Raji (cell line): ENCODE measurements around the gene R3HDM2.
A peak's percentile ranks its signal among the peaks of the same experiment; 100 is the strongest.

Source experiments
- POLR2A ChIP-seq: IDR thresholded peaks from 2 replicates; pipeline ENCODE4 v1.6.1; 2011; ENCODE audit warnings: low read depth, low read length, control low read depth; ENCODE audit not compliant: insufficient read depth

R3HDM2 gene

DNA sequence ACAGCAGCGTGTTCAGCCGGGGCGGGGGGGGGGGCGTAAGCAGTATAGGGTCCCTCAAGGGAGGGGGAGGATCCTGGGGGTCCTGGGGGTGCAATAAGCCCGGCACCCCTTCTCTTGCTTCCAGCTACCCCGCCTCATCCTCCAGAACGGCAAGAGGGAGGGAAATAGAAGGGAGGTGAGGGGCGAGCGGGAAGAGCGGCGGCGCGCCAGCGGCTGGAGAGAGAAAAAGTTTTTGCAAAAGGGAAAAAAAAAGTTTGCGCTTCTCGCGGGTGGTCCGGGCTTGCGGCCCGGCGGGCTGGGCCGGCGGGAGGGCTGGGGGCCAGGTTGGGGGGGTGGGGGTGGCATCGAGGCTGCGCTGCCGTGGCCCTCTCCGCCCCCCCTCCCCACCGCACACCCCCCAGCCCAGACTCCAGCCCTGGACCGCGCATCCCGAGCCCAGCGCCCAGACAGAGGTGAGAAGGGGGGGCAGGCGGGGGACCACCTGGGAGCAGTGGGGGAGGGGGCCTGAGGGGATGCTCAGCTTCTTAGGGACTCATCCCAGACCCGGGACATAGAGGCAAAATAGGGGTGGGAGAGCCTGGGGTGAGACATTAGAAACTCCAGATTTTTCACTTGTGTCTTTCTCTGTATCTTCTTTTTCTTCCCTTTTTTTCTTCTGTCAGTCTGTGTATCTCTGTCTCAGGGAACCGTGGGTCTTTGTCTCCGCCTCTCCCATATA lies 29.1 kb upstream of the R3HDM2 start, which contains the start of gene GLI1:
GLI1 (plus strand) TSS at position 36 of the 718 bp plus-strand sequence. CDS start 3,907 bp downstream, outside the sequence.
- no peak for TF ChIP-seq POLR2A

DNA sequence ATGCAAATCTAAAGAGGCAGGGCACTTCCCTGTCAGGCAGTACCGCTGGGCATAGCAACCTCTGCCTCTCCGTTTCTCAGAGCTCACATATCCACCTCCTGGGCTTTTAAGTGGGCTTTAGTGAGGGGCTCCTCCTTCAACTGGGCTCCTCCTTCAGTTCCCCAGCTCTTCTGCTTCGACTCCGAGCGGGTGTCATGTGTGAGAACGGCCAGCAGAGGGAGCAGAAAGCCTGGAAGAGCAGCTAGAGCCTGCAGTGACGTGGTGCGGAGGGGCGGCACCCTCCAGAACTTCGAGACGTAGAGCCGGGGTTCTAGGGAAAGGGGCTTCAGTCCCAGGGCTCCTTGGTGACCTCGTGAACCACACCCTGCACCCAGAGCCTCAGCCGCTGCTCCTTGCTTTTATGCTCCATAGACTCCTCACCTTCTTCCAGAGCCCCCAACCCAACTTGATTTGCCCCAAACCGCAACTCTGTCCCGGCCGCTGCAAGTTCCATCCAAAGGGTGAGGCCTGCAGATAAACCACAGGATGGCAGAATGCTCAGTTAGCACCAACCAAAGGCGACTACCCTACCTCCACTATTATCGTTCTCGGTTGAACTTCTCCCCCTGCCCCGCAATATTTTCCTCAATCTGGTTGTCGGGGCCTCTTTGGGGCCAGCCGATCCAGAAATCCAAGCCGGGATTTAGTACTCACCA lies 28.4 kb upstream of the R3HDM2 start:
- TF ChIP-seq POLR2A: peak; percentile 46

DNA sequence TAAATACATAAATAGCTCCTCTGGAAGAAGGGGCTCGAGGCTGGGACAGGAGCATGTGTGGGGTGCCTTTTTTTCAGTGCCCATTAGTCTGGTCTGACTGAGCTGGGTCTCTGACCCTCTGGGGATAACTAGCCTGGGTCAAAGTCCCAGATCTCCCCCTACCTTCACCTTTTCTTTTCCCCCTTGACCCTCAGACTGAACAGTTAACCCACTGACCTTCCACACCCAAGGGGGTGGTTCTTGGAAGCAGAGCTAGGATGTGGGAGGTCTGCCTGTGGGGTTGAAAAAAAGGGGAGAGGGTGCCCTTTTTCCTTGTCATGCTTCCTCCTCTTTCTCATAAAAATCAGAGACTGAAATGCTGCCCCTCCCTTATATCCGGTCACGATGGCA lies 27.8 kb upstream of the R3HDM2 start:
- TF ChIP-seq POLR2A: peak; percentile 78; the same call in 1 of the 2 replicates

DNA sequence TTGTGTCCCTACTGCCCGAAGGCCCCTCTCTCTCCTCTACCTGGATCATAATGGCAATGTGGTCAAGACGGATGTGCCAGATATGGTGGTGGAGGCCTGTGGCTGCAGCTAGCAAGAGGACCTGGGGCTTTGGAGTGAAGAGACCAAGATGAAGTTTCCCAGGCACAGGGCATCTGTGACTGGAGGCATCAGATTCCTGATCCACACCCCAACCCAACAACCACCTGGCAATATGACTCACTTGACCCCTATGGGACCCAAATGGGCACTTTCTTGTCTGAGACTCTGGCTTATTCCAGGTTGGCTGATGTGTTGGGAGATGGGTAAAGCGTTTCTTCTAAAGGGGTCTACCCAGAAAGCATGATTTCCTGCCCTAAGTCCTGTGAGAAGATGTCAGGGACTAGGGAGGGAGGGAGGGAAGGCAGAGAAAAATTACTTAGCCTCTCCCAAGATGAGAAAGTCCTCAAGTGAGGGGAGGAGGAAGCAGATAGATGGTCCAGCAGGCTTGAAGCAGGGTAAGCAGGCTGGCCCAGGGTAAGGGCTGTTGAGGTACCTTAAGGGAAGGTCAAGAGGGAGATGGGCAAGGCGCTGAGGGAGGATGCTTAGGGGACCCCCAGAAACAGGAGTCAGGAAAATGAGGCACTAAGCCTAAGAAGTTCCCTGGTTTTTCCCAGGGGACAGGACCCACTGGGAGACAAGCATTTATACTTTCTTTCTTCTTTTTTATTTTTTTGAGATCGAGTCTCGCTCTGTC lies 26.1 kb upstream of the R3HDM2 start:
- no peak for TF ChIP-seq POLR2A

DNA sequence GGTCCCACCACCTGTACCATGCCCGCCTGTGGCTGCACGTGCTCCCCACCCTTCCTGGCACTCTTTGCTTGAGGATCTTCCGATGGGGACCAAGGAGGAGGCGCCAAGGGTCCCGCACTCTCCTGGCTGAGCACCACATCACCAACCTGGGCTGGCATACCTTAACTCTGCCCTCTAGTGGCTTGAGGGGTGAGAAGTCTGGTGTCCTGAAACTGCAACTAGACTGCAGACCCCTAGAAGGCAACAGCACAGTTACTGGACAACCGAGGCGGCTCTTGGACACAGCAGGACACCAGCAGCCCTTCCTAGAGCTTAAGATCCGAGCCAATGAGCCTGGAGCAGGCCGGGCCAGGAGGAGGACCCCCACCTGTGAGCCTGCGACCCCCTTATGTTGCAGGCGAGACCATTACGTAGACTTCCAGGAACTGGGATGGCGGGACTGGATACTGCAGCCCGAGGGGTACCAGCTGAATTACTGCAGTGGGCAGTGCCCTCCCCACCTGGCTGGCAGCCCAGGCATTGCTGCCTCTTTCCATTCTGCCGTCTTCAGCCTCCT lies 25.4 kb upstream of the R3HDM2 start:
- TF ChIP-seq POLR2A: peak; percentile 66

DNA sequence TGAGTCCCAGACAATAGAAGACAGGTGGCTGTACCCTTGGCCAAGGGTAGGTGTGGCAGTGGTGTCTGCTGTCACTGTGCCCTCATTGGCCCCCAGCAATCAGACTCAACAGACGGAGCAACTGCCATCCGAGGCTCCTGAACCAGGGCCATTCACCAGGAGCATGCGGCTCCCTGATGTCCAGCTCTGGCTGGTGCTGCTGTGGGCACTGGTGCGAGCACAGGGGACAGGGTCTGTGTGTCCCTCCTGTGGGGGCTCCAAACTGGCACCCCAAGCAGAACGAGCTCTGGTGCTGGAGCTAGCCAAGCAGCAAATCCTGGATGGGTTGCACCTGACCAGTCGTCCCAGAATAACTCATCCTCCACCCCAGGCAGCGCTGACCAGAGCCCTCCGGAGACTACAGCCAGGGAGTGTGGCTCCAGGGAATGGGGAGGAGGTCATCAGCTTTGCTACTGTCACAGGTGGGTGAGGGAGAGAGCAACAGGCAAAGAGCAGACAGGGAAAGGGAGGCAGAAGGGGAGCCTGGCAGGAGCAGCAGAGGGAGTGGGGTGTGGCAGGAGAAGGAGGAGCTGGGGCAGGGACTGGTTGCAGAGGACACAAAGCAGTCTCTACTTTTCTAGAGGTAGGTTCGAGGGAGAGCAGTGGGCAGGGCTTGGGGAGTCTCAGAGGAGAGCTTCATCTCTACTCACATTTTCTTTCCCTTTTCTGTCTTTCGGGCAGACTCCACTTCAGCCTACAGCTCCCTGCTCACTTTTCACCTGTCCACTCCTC lies 24.7 kb upstream of the R3HDM2 start:
- TF ChIP-seq POLR2A: no peak

DNA sequence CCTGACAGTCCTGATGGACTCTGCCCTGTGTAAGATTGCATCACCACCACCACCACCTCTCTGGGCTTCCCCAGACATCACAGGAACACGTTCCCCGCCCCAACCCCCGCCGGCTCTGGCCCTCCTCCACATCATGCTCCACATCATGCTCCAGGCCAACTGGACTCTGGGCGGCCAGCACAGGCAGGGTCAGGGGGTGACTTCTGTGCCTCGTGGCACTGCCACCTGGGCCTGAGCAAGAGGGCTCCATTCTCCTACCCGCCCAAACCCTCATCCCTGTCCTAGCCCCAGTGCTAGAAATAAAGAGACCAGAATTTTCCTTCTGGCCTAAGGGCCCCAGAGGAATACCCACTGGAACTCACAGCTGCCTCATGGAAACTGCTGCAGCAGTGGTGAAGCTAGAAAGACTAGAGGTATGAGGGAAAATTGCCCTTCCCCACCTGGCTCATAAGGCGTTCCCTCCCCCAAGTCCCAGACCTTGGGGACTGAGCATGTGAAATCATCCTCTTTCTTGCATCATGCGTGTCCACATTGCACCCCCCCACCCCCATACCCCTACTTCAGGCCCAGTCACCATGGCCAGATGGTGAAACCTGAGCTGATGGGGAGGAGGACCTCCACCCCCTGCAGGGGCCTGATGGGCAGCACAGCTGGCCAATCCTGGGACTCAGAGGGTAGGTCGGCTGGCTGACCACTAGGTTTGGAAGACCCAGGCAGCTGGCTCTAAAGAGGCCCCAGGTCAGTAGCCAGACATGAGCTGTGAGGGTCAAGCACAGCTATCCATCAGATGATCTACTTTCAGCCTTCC lies 23.9 kb upstream of the R3HDM2 start, which contains the start of gene INHBE:
INHBE (plus strand) TSS at position 742 of the 808 bp plus-strand sequence. CDS start 230 bp downstream, outside the sequence.
- TF ChIP-seq POLR2A: no peak; the same call in 1 of the 2 replicates

DNA sequence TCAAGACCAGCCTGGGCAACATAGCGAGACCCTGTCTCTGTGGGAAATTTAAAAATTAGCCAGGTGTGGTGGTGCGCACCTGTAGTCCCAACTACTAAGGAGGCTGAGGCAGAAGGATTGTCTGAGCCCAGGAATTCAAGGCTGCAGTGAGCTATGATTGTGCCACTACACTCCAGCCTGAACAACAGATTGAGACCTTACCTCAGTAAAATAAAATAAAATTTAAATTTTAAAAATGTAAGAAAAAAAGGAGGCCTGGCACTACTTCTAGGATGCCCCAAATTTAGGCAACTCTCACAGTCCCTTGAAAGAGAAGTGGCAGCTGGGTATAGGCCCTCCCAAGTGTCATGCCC lies 23.3 kb upstream of the R3HDM2 start:
- no peak for TF ChIP-seq POLR2A

DNA sequence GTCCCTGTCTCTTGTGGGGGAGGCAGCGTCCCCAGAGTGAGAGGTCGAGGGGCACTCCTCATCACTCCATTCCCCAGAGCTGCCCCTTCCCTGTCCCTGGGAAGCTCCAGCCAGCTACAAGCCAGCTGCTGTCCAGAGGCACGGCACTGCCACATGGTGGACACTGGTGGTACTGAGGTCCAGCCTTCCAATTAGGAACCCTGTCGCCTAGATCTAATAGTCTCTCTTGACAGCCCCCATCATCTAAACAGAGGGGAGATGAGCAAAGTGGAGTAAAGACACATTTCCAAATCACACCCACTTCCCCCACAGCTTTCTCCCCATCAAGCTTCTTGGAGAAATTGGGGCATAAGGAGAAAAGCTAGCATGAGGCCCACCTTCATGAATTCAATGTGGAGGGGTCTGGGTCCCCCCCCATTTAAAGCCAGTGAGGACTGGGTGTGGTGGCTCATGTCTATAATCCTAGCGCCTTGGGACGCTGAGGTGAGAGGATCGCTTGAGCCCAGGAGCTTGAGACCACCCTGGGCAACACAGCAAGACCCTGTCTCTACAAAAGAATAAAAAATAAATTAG lies 22.2 kb upstream of the R3HDM2 start:
- TF ChIP-seq POLR2A: no peak

DNA sequence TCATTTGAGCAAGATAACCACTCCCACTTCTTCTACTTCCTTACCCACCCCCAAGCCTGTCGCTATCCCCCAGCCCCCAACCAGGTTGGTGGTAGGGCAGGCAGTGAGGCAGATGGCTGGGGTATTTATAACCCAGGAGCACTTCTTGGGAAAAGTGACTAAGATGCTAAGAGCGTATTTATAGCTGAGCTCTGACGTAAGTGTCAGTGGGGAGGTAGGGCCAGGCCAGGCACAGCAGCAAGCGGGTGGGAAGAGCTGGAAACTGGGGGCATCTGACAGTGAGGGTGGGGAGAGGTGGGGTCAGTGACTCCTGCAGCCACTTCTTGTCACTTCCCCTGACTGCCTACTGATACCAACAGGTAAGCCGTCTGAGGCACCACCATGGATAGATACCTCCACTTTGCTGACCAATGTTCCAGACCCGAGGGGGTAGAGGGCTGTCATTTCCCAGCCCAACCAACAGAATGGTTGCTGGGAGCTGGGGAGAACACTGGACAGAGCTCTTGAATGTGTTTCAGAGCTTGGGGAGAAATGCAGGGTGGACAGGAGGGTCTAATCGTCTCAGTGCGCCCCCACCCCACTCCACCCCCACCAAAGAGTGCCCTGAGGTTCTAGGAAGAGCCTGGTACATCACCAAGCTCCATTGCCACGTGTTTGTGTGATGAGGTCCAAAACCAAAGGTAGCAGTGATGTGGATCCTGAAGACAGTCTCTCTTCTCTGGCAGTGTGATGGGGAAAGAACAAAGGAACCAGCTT lies 21.5 kb upstream of the R3HDM2 start:
- no peak for TF ChIP-seq POLR2A

DNA sequence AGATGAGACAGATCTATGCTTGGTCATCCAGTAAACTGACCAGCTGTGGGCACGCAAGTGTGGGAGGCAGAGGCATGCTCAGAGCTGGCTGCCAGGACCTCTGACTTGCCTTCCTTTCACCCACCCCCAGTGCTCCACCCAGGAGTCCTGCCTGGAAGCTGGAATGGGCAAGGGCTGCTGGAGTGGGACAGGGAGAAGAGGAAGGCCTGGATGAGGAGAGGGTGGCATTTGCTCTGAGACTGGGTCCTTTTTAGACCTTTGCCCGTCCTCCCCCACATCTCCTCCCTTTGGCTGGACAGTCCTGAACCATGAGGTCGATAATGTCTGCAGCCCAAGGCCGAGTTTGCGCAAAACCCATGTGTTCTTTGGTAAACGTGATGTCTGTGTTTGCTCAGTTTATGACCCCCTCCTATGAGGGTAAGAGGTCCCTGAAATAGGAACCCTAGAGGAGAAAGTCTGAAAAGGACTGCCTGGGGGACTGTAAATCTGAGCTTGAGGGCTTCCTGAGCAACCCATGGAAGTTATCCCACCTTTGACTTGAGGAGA lies 20.5 kb upstream of the R3HDM2 start:
- no peak for TF ChIP-seq POLR2A

DNA sequence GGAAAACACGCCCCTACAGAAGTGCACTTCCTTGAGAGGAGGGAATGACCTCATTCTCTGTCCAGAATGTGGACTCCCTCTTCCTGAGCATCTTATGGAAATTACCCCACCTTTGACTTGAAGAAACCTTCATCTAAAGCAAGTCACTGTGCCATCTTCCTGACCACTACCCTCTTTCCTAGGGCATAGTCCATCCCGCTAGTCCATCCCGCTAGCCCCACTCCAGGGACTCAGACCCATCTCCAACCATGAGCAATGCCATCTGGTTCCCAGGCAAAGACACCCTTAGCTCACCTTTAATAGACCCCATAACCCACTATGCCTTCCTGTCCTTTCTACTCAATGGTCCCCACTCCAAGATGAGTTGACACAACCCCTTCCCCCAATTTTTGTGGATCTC lies 19.2 kb upstream of the R3HDM2 start:
- TF ChIP-seq POLR2A: no peak
